Measurements from ENCODE around the gene HS6ST2. TPM values are rescaled to one million over a fixed set of nuclear protein-coding genes. Genes with fewer than 3 reads are reported as not detected.

Gene HS6ST2
- total RNA-seq, 2 experiments from 2014 or later, result not detected

DNA sequence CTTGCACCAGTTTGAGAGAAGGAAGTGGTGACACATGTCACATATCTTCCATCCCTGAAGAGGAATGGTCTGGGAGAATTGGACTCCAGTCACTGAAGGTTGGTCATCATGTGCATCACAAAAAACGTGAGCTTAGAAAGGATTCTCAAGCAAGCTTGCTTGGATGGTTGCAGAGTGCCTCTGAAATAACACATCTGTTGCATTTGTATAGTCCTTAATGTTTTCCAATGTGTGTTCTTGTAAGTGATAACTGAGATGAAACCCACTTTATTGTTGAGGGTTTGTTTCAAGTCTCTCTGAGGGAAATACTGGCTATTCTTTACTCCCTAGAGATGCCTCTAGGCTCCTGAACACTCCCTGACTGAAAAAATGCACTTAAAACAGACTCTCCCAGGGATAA is 285.1 kb downstream of the HS6ST2 start:
- DNase-seq, result no peak
- H3K4me1 Mint-ChIP-seq, result peaks cover 1% of the 10 kb centered on the region
- H3K4me3 Mint-ChIP-seq, result no peak overlapping the region
- no peaks in the 10 kb centered on the region for H3K27me3 Mint-ChIP-seq
- POLR2A ChIA-PET, result no interaction called here
- H3K36me3 Mint-ChIP-seq, result peaks cover 1% of the 10 kb centered on the region
- H3K9me3 Mint-ChIP-seq, result no peaks in the 10 kb centered on the region
- ATAC-seq (ENCODE audit: low read depth), result no peak
- H3K27ac Mint-ChIP-seq, result no peak overlapping the region

DNA sequence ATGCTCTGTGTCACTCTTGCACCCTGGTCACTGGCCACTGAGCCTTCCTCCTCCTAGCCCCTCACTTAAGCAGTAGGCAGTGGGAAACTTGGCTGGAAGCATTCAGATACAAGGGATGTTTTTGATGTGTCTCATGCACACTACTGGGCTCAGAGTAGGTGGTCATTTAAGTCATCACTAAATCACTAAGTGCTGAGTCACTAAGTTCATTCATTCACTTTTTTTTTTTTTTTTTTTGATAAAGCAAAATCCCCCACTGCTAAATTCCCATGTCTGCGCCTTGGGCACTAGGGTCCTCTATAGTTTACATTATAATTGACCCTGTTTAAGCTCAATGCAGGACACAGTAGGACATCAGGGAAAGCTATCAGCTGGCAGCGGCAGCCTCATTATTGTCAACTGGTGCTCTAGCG is 287.2 kb downstream of the HS6ST2 start:
- Mint-ChIP-seq H3K27ac (no peak overlapping the region), H3K4me1 (no peaks in the 10 kb centered on the region), H3K36me3 (peaks cover 1% of the 10 kb centered on the region), H3K27me3 (peaks cover 4% of the 10 kb centered on the region), H3K9me3 (no peaks in the 10 kb centered on the region), H3K4me3 (no peak overlapping the region)
- POLR2A ChIA-PET, result no interaction called here
- ATAC-seq (ENCODE audit: low read depth) (no peak), DNase-seq (no peak)

DNA sequence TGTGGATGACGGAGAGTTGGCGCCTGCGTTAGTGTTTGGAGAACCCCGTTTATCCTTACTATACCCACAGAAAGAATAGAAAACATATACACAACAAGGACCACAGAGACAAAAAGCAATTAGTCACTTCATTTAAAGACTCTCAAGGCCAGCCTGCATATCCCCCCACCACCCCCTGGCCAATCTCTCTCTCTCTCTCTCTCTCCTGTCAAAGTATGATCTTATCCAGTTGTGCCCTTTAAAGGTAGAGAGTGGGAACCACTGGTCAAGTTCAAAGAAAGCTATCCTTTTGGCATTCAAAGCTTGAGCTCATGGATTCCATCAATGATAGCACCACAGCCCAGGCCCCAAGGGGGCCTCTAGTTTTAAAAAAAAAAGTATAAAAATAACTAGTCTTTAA is 289.3 kb downstream of the HS6ST2 start:
- ATAC-seq (ENCODE audit: low read depth) (no peak), DNase-seq (no peak)
- no peaks in the 10 kb centered on the region for H3K4me1 Mint-ChIP-seq
- peaks cover 1% of the 10 kb centered on the region for H3K36me3 Mint-ChIP-seq
- POLR2A ChIA-PET, result no interaction called here
- no peak overlapping the region for H3K4me3 Mint-ChIP-seq
- H3K27ac Mint-ChIP-seq, result no peak overlapping the region
- peaks cover 4% of the 10 kb centered on the region for H3K27me3 Mint-ChIP-seq
- H3K9me3 Mint-ChIP-seq, result no peaks in the 10 kb centered on the region

DNA sequence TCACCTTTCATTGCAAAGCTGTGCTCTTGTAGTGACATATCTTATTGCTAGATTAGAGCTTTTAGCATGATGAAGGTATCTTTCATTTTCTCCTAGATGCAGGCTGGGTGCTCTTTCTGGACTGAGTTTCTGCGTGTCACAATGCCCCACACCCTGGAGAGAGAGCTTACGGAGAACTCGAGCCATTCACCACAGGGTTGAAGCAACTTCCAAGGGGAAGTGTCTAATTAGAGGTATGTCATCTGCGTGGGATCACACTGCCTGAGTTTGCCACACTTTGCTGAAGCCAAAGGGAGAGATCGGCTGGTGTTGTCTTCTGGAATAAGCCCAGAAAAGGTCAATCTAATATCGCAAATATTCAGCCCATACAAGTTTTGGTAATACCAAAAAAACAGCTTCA is 290.3 kb downstream of the HS6ST2 start:
- Mint-ChIP-seq H3K27me3 (peaks cover 4% of the 10 kb centered on the region), H3K4me3 (no peak overlapping the region), H3K36me3 (peaks cover 1% of the 10 kb centered on the region), H3K4me1 (no peaks in the 10 kb centered on the region), H3K27ac (no peak overlapping the region), H3K9me3 (no peaks in the 10 kb centered on the region)
- DNase-seq (no peak), ATAC-seq (ENCODE audit: low read depth) (no peak)
- POLR2A ChIA-PET, result no interaction called here

DNA sequence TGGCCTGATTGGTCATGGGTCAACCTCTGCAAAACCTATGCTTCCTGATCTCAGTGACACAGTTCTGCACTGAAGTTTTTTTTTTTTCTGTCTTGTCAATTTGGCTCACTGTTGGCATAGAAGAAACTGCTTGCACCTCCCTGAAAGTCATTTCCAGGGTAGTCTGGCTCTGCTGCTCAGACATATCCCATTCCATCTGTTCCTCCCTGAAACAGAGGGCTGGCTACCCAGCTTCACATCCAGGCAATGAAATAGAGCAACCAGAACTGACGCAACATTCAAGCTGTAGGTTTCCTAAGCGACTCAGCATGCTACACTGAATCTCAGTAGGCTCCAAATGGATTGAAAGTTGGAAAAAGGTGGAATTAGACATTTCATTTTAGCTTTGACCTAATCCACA is 292.8 kb downstream of the HS6ST2 start:
- Mint-ChIP-seq H3K4me1 (no peaks in the 10 kb centered on the region), H3K36me3 (no peaks in the 10 kb centered on the region), H3K9me3 (no peaks in the 10 kb centered on the region), H3K27ac (no peak overlapping the region), H3K27me3 (peaks cover 6% of the 10 kb centered on the region), H3K4me3 (no peak overlapping the region)
- POLR2A ChIA-PET, result no interaction called here
- DNase-seq (no peak), ATAC-seq (ENCODE audit: low read depth) (no peak)

DNA sequence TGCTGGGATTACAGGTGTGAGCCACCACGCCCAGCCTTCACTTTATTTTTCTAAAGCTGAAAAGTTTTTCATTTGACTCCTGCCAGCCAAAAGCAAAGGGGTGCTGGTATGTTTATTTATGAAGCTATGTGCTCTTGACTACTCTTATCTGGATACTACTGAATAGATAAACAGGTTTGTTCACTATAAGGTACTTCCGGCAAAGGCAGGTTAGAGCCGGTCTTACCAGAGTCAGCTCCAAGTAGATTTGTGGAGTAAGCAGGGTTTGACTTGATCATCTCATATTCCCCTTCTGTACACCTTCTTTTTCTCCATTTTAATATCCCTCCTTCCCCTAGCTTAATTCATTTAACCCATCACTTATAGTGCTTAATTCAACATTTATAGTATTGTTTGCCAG is 294.2 kb downstream of the HS6ST2 start:
- ATAC-seq (ENCODE audit: low read depth) (no peak), DNase-seq (no peak)
- POLR2A ChIA-PET, result no interaction called here
- Mint-ChIP-seq H3K4me1 (no peaks in the 10 kb centered on the region), H3K27me3 (peaks cover 6% of the 10 kb centered on the region), H3K27ac (no peak overlapping the region), H3K4me3 (no peak overlapping the region), H3K9me3 (no peaks in the 10 kb centered on the region), H3K36me3 (no peaks in the 10 kb centered on the region)

DNA sequence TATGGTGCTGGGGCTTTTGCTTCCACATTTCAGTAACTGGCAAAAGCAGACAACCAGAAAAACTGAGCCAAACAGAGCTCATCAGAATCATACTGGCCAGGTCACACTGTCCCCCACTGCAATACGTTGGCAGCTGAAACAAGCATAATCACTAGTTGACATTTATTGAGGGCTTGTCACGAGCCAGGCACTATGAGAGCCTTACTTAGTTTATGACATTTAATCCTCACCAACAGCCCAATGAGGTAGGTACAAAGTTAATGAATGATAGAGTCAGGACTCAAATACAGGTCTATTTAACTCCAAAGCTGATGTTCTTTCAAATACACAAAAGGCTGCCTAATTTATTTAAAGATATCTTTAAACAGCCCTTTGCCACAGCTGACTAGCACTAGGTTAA is 295.6 kb downstream of the HS6ST2 start:
- Mint-ChIP-seq H3K4me3 (no peak overlapping the region), H3K36me3 (no peaks in the 10 kb centered on the region), H3K4me1 (no peaks in the 10 kb centered on the region), H3K27me3 (peaks cover 2% of the 10 kb centered on the region), H3K27ac (no peak overlapping the region), H3K9me3 (no peaks in the 10 kb centered on the region)
- DNase-seq (no peak), ATAC-seq (ENCODE audit: low read depth) (no peak)
- POLR2A ChIA-PET, result no interaction called here

DNA sequence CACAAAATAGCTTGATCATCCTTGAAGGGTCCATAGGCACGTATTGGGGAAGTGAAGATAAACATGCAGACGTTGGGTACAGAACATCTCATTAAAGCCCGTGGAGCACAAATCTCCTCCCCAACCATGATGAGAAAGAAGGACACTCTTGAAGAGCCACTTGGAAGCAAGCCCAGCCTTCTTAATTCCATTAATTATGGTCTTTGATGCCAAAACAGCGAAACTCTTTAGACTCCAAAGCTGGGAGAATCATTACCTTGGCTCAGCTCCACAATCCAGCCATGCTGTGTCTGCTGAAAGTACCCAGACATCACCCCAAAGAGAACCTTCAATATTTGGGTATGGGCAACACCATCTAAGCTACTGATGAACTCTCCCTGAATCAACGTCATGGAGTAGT is 300.6 kb downstream of the HS6ST2 start:
- no peaks in the 10 kb centered on the region for H3K9me3 Mint-ChIP-seq
- H3K36me3 Mint-ChIP-seq, result no peaks in the 10 kb centered on the region
- no peak overlapping the region for H3K27ac Mint-ChIP-seq
- POLR2A ChIA-PET, result no interaction called here
- no peaks in the 10 kb centered on the region for H3K4me1 Mint-ChIP-seq
- H3K4me3 Mint-ChIP-seq, result no peak overlapping the region
- DNase-seq, result no peak
- ATAC-seq (ENCODE audit: low read depth), result no peak
- H3K27me3 Mint-ChIP-seq, result peaks cover 7% of the 10 kb centered on the region

DNA sequence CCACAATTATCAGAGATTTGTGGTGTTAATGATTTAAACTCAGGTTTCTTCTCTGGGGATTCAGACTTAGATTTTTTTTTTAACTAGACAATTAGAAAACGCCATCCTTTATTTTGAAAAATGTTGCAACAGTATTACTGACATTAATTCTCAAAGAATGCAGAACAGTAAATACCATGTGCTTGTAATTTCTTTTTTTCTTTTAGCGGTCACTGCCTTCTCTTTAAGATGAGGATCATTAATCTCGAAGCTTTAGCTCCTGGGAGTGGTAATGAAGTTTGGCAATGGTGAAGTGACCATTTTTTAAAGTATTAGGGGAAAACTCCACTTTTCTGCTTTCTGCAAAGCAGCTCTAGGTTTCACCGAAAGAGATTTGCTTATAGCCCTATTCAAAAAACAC is 305.6 kb downstream of the HS6ST2 start:
- Mint-ChIP-seq H3K4me1 (no peaks in the 10 kb centered on the region), H3K27ac (no peak overlapping the region), H3K36me3 (no peaks in the 10 kb centered on the region), H3K9me3 (no peaks in the 10 kb centered on the region), H3K4me3 (no peak overlapping the region), H3K27me3 (peaks cover 5% of the 10 kb centered on the region)
- ATAC-seq (ENCODE audit: low read depth) (no peak), DNase-seq (no peak)
- POLR2A ChIA-PET, result no interaction called here

DNA sequence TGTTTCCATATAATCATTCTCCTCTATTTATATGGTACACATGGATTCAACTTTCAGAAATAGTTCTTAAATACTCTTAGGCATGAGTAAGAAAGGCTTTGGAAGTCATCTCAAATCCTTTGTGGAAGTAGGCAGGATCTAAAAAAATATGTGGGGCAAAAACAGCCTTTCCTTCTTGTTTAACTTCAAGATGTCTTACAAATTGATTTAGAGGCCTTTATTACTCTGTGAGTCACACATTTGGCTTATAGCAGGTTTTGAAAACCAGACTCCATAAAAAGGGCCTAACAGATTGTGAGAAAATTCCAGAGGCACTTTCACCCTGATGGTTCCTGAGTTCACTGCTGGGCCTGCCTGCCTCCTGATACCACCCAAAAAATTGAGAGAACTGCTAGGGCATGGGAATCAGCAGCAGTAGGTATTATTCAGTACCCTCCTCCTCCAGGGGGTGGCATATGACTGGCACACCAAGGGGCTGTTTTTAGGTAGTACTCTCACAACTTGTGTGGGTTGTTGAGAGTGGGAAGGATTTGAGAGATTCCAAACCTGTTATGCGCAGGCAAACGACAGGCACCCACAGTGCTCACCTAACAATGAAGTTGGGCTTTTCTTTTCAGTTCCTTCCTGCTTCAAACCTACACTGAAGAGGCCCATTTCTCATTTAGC is 306.9 kb downstream of the HS6ST2 start:
- POLR2A ChIA-PET, result no interaction called here
- no peak for ATAC-seq (ENCODE audit: low read depth)
- H3K36me3 Mint-ChIP-seq, result no peaks in the 10 kb centered on the region
- DNase-seq, result no peak
- H3K4me1 Mint-ChIP-seq, result no peaks in the 10 kb centered on the region
- no peak overlapping the region for H3K27ac Mint-ChIP-seq
- H3K4me3 Mint-ChIP-seq, result no peak overlapping the region
- H3K9me3 Mint-ChIP-seq, result no peaks in the 10 kb centered on the region
- peaks cover 7% of the 10 kb centered on the region for H3K27me3 Mint-ChIP-seq

DNA sequence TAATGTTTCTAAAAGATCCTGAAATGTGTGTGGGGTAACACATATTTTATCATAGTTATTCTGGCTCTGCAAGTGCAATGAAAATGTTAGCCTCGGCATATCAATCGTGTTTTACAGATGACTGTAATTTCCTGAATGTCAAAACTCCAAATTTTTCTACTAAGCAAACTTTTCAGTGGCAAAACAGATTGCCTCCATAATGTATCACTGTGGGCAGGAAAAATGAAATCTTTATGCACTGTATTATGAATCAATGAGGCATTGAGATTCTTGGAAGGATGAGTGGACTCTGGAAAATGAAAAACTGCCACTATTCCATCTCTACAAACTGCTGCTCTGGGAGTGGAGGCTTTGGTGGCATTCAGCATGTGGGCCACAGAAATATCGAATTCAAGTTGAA is 309.5 kb downstream of the HS6ST2 start:
- POLR2A ChIA-PET, result no interaction called here
- no peaks in the 10 kb centered on the region for H3K9me3 Mint-ChIP-seq
- DNase-seq (no peak), ATAC-seq (ENCODE audit: low read depth) (no peak)
- H3K36me3 Mint-ChIP-seq, result no peaks in the 10 kb centered on the region
- no peak overlapping the region for H3K4me3 Mint-ChIP-seq
- H3K27me3 Mint-ChIP-seq, result peaks cover 2% of the 10 kb centered on the region
- no peak overlapping the region for H3K27ac Mint-ChIP-seq
- no peaks in the 10 kb centered on the region for H3K4me1 Mint-ChIP-seq

DNA sequence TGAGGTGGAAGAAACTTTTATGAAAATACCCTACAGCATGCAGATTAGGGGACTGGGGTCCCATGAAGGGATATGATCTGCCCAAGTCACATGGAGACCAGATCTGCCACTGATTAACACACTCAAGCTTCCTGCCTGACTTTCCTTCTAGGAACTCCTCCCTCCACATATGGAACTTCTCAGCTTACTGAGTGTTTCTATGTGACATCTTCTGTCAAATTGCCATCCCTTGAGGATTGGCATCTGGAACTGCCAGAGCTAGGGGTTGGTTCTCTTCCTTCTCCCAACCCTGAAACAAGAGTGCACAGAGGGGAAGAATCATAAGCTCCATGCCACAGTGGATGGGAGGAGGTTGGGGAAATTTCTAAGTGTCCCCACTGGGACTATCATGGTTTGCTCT is 319.0 kb downstream of the HS6ST2 start:
- no peaks in the 10 kb centered on the region for H3K4me1 Mint-ChIP-seq
- DNase-seq (no peak), ATAC-seq (ENCODE audit: low read depth) (no peak)
- no peak overlapping the region for H3K27ac Mint-ChIP-seq
- H3K36me3 Mint-ChIP-seq, result no peaks in the 10 kb centered on the region
- POLR2A ChIA-PET, result no interaction called here
- no peaks in the 10 kb centered on the region for H3K27me3 Mint-ChIP-seq
- H3K9me3 Mint-ChIP-seq, result no peaks in the 10 kb centered on the region
- H3K4me3 Mint-ChIP-seq, result no peak overlapping the region

DNA sequence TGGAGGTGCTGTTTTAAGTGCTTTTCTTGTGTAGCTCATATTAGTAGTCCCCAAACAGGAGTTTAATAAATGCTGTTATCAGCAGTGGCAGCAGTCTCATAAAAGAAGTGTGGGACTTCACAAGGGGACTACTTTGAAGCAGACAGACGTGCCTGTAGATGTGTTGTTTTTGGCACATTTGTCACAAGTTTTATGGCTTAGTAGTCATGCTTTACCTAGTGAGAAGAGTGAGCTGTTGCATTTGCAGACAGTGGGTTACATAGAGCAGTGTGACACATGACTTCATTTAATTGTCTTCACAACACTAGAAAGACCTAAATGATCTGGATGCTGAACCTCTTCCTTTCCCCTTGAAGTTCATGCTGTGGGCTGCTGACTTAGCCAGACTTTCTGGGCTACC is 320.1 kb downstream of the HS6ST2 start:
- DNase-seq, result no peak
- ATAC-seq (ENCODE audit: low read depth), result no peak
- Mint-ChIP-seq H3K27ac (no peak overlapping the region), H3K4me3 (no peak overlapping the region), H3K36me3 (no peaks in the 10 kb centered on the region), H3K4me1 (no peaks in the 10 kb centered on the region), H3K27me3 (no peaks in the 10 kb centered on the region), H3K9me3 (no peaks in the 10 kb centered on the region)
- POLR2A ChIA-PET, result no interaction called here

DNA sequence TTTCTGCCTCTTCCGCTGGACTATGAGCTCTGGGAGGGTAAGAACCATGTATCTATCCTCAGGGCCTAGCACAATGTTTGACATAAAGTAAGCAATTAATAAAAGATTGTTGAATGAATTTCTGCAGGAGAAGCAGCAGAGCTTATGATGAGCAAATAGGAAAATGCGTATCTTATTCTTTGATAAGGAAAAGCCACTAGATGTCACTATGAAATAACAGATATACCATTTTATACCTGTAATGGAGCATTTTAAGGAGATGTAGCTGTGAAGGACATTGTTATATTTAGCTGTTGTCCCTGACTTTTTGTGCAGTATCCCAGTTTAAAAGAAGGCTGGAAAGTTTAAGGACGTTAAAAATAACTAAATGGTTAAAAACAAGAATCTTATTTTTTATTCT is 322.3 kb downstream of the HS6ST2 start:
- DNase-seq (no peak), ATAC-seq (ENCODE audit: low read depth) (no peak)
- no peaks in the 10 kb centered on the region for H3K9me3 Mint-ChIP-seq
- H3K27me3 Mint-ChIP-seq, result no peaks in the 10 kb centered on the region
- H3K36me3 Mint-ChIP-seq, result no peaks in the 10 kb centered on the region
- POLR2A ChIA-PET, result no interaction called here
- no peaks in the 10 kb centered on the region for H3K4me1 Mint-ChIP-seq
- H3K27ac Mint-ChIP-seq, result no peak overlapping the region
- no peak overlapping the region for H3K4me3 Mint-ChIP-seq

DNA sequence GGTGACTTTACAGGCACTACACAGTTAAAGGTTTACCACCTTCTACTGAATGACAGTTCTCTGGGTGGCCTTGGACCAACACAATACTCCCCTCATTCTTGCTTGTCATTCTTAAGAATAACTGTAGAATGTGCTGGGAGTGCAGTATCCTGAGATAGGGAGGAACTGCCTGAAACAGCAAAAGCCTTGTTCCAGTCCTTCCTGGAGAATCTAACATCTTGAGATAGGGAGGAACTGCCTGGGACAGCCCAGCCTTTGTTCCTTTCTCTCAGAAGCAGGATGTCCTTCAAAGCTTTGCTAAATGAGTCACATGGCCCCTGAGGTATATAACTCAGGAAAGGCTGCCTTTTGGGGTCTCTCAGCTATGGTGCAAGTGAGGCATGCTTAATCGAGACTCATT is 323.9 kb downstream of the HS6ST2 start:
- Mint-ChIP-seq H3K4me3 (no peak overlapping the region), H3K9me3 (no peaks in the 10 kb centered on the region), H3K27me3 (no peaks in the 10 kb centered on the region), H3K36me3 (no peaks in the 10 kb centered on the region), H3K27ac (no peak overlapping the region), H3K4me1 (no peaks in the 10 kb centered on the region)
- no peak for DNase-seq
- no peak for ATAC-seq (ENCODE audit: low read depth)
- POLR2A ChIA-PET, result no interaction called here

Data from activated naive CD8-positive, alpha-beta T cell treated with anti-CD3 and anti-CD28 coated beads, Interleukin-2, amount 10 ng/mL, durations not matched to agents 7 days and 5 days (primary cell).